Stimulated activated CD8-positive, alpha-beta memory T cell treated with anti-CD3 and anti-CD28 coated beads, Interleukin-4, amount 100 ng/mL, for 48 hours (primary cell): ENCODE data around the gene QPCTL.

Experiments
- DNase-seq: peaks from one replicate; pipeline ENCODE4 v3.0.0-alpha.2; 2020

The QPCTL gene

GRCh38 chr19:45692187-45693105, at the start of gene QPCTL:
Gene QPCTL (plus strand): TSS chr19:45692666. CDS start chr19:45692704, 38 bp downstream.
- peak; percentile 96 for DNase-seq

GRCh38 chr19:45643024-45643926, 49.2 kb upstream of the QPCTL start:
- peak; percentile 99 for DNase-seq

- no peak for DNase-seq
Observed at GRCh38 chr19:45643927-45644771, 48.3 kb upstream of the QPCTL start.

GRCh38 chr19:45645068-45645630, 47.3 kb upstream of the QPCTL start:
- no peak for DNase-seq

- peak; percentile 87 for DNase-seq
Observed at GRCh38 chr19:45645631-45646344, 46.7 kb upstream of the QPCTL start.

- no peak for DNase-seq
Observed at GRCh38 chr19:45646345-45646698, 46.1 kb upstream of the QPCTL start.

- DNase-seq, result no peak
Observed at GRCh38 chr19:45650722-45651121, 41.7 kb upstream of the QPCTL start.

- DNase-seq, result no peak
Observed at GRCh38 chr19:45653634-45654033, 38.8 kb upstream of the QPCTL start.

GRCh38 chr19:45655073-45655472, 37.4 kb upstream of the QPCTL start:
- no peak for DNase-seq

- no peak for DNase-seq
Observed at GRCh38 chr19:45657520-45658167, 34.8 kb upstream of the QPCTL start.

- DNase-seq, result no peak
Observed at GRCh38 chr19:45659096-45659729, 33.3 kb upstream of the QPCTL start.

- no peak for DNase-seq
Observed at GRCh38 chr19:45660636-45661035, 31.8 kb upstream of the QPCTL start.

GRCh38 chr19:45663800-45664199, 28.7 kb upstream of the QPCTL start:
- no peak for DNase-seq

GRCh38 chr19:45664575-45664974, 27.9 kb upstream of the QPCTL start:
- no peak for DNase-seq

GRCh38 chr19:45667620-45668341, 24.7 kb upstream of the QPCTL start, which contains the start of gene GIPR:
Gene GIPR (plus strand): TSS chr19:45668221. CDS start chr19:45669521, 1,300 bp downstream.
- DNase-seq, result peak; percentile 82

GRCh38 chr19:45668342-45668871, 24.1 kb upstream of the QPCTL start:
- DNase-seq, result peak; percentile 57

GRCh38 chr19:45670670-45671453, 21.6 kb upstream of the QPCTL start:
- DNase-seq, result peak; percentile 92

- DNase-seq, result no peak
Observed at GRCh38 chr19:45674946-45675345, 17.5 kb upstream of the QPCTL start.

- DNase-seq, result peak; percentile 66
Observed at GRCh38 chr19:45676851-45677263, 15.6 kb upstream of the QPCTL start.
